ENCODE data around the gene TMEM89. TPM values are rescaled to one million over a fixed set of nuclear protein-coding genes. Genes with fewer than 3 reads are reported as not detected.
A peak's percentile ranks its signal among the peaks of the same experiment; 100 is the strongest.

The TMEM89 gene
- total RNA-seq, 2 donors from 2014 or later, result 1.9 TPM; not detected in 1

GRCh38 chr3:48594417-48595049, 27.0 kb downstream of the TMEM89 start:
- TF ChIP-seq POLR2AphosphoS5 (IDR thresholded peaks at IDR 0.05) (no peak), POLR2A (IDR thresholded peaks at IDR 0.05) (peak; percentile 25)
- WGBS, result 24% methylated on average over 39 of the region's 39 CpGs
- intact Hi-C loops (cut with DNase I), result loop anchor here (5.0 kb wide), 2 partner anchors 37 to 127 kb away; partner anchors contain the start of gene PFKFB4
- peak overlapping the region; percentile 30 to 36 for H3K4me3 ChIP-seq
- no peaks in the 10 kb centered on the region for H3K9me3 ChIP-seq
- H3K27me3 ChIP-seq (replicated peaks; ENCODE audit: insufficient read depth), result no peaks in the 10 kb centered on the region
- H3K4me1 ChIP-seq (replicated peaks), result peaks cover 15% of the 10 kb centered on the region
- peak; percentile 14 for DNase-seq (ENCODE audit: low spot score)
- no peaks in the 10 kb centered on the region for H3K36me3 ChIP-seq
- peak overlapping the region; percentile 79 to 84 for H3K27ac ChIP-seq

GRCh38 chr3:48593337-48593736, 28.2 kb downstream of the TMEM89 start:
- no peak overlapping the region for H3K4me3 ChIP-seq
- H3K36me3 ChIP-seq, result no peaks in the 10 kb centered on the region
- TF ChIP-seq POLR2AphosphoS5 (IDR thresholded peaks at IDR 0.05) (no peak), CTCF (IDR thresholded peaks at IDR 0.05) (no peak), POLR2A (IDR thresholded peaks at IDR 0.05) (no peak)
- intact Hi-C loops (cut with DNase I), result no loop called here
- 92% methylated on average over 9 of the region's 9 CpGs for WGBS
- H3K9me3 ChIP-seq, result no peaks in the 10 kb centered on the region
- H3K27ac ChIP-seq, result no peak overlapping the region
- no peak for DNase-seq (ENCODE audit: low spot score)
- no peaks in the 10 kb centered on the region for H3K27me3 ChIP-seq (replicated peaks; ENCODE audit: insufficient read depth)
- H3K4me1 ChIP-seq (replicated peaks), result peaks cover 8% of the 10 kb centered on the region

- no peak for DNase-seq (ENCODE audit: low spot score)
- no peaks in the 10 kb centered on the region for H3K27me3 ChIP-seq (replicated peaks; ENCODE audit: insufficient read depth)
- H3K4me3 ChIP-seq, result no peak overlapping the region
- H3K4me1 ChIP-seq (replicated peaks), result peaks cover 8% of the 10 kb centered on the region
- H3K27ac ChIP-seq, result no peak overlapping the region
- H3K36me3 ChIP-seq, result no peaks in the 10 kb centered on the region
- 92% methylated on average over 21 of the region's 21 CpGs for WGBS
- intact Hi-C loops (cut with DNase I), result no loop called here
- no peaks in the 10 kb centered on the region for H3K9me3 ChIP-seq
- TF ChIP-seq CTCF (IDR thresholded peaks at IDR 0.05) (no peak), POLR2A (IDR thresholded peaks at IDR 0.05) (no peak), POLR2AphosphoS5 (IDR thresholded peaks at IDR 0.05) (no peak)
Measured at GRCh38 chr3:48592519-48593087, 29.0 kb downstream of the TMEM89 start.

DNA sequence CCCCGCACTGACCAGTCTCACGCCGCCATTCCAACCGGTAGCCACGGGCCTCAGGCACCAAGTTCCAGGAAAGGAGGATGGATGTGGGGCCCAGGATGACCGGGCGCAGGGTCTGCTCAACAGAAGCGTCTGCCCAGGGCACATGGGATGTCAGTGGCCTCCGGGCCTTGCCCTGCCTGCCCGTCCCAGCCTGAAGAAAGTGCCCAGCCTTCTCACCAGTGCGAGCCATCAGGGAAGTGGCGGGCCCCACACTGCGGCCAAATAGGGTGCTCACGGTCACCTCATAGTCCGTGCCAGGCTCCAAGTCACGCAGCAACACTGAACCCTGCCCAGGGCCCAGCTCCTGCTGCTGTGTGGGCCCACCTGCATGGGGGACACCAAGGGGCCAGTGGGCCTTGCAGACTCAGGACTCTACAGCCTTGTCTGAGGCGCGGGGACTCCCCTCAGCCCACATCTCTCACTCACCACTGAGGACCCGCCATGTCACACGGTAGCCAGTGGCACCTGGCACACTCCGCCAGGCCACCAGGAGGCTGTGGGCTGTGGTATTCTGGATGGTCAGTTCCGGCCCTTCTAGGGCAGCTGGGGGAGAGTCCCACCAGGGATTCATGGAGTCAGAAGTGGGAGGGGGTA, 29.6 kb downstream of the TMEM89 start:
- 89% methylated on average over 22 of the region's 22 CpGs for WGBS
- intact Hi-C loops (cut with DNase I), result no loop called here
- Histone ChIP-seq H3K9me3 (no peaks in the 10 kb centered on the region), H3K27me3 (replicated peaks; ENCODE audit: insufficient read depth) (no peaks in the 10 kb centered on the region), H3K27ac (no peak overlapping the region), H3K4me3 (no peak overlapping the region), H3K4me1 (replicated peaks) (peaks cover 8% of the 10 kb centered on the region), H3K36me3 (no peaks in the 10 kb centered on the region)
- TF ChIP-seq POLR2AphosphoS5 (IDR thresholded peaks at IDR 0.05), result no peak
- TF ChIP-seq CTCF (IDR thresholded peaks at IDR 0.05), result no peak
- TF ChIP-seq POLR2A (IDR thresholded peaks at IDR 0.05), result no peak
- no peak for DNase-seq (ENCODE audit: low spot score)

- WGBS, result 93% methylated on average over 14 of the region's 14 CpGs
Measured at GRCh38 chr3:48591436-48591835, 30.1 kb downstream of the TMEM89 start.

More at GRCh38 chr3:48591436-48591835, 30.1 kb downstream of the TMEM89 start:
- intact Hi-C loops (cut with DNase I), result no loop called here
- no peaks in the 10 kb centered on the region for H3K36me3 ChIP-seq
- H3K4me3 ChIP-seq, result no peak overlapping the region
- DNase-seq (ENCODE audit: low spot score), result no peak
- peaks cover 8% of the 10 kb centered on the region for H3K4me1 ChIP-seq (replicated peaks)
- H3K9me3 ChIP-seq, result no peaks in the 10 kb centered on the region
- H3K27me3 ChIP-seq (replicated peaks; ENCODE audit: insufficient read depth), result no peaks in the 10 kb centered on the region
- no peak overlapping the region for H3K27ac ChIP-seq
- TF ChIP-seq POLR2AphosphoS5 (IDR thresholded peaks at IDR 0.05) (no peak), POLR2A (IDR thresholded peaks at IDR 0.05) (no peak), CTCF (IDR thresholded peaks at IDR 0.05) (no peak)
